ENCODE measurements around the gene DNASE1L1. TPM values are rescaled to one million over a fixed set of nuclear protein-coding genes. Genes with fewer than 3 reads are reported as not detected.

Gene DNASE1L1
- total RNA-seq, 1 donor from 2014 or later = 14.5 TPM

DNA sequence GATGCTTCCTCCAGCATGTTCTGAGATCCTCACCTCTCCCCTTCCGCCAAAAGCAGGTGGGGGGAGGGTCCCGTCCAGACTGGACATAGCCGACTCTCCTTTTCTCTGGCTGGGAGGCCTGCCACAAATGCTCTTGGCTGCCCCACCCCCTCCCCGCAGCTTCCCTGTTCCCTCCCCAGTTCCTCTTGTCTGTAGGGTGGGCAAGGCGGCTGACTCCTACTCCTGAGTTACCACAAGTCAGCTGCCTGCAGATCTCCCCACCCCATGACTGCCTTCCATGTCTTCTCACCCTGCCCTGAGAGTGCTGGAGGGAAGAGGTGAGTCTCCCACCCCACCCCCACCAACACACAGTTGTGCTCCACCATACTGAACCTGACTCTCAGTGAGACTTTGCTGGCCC is 22.3 kb upstream of the DNASE1L1 start:
- Mint-ChIP-seq H3K4me1 (ENCODE audit: low read depth) (peaks cover 27% of the 10 kb centered on the region), H3K4me3 (no peak overlapping the region), H3K36me3 (ENCODE audit: low read depth) (peaks cover 19% of the 10 kb centered on the region), H3K9me3 (no peaks in the 10 kb centered on the region), H3K27ac (peak overlapping the region; percentile 52), H3K27me3 (ENCODE audit: insufficient read depth) (no peaks in the 10 kb centered on the region)
- DNase-seq (ENCODE audit: low spot score) = no peak
- intact Hi-C loops (cut with micrococcal nuclease) = no loop called here

DNA sequence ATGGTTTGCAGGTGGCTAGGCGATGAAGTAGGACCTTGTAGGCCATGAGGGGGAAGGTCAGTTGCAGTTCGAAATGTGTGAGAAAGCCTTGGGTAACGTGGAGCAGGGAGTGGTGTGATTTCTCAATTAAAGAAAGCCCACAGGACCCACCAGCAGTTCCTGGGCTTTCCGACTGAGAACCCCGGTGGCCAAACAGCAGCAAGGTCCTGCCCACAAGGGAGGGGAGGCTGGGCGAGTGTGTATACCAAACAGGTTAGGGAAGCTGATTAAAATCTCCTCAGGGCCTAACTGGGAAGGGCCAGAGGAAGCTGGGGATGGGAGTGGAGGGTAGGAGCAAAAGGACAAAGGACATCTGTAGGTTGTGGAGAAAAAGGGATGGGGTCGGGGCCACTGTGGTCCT is 21.9 kb upstream of the DNASE1L1 start:
- Mint-ChIP-seq H3K4me3 (no peak overlapping the region), H3K27ac (no peak overlapping the region), H3K27me3 (ENCODE audit: insufficient read depth) (no peaks in the 10 kb centered on the region), H3K4me1 (ENCODE audit: low read depth) (peaks cover 23% of the 10 kb centered on the region), H3K36me3 (ENCODE audit: low read depth) (peaks cover 15% of the 10 kb centered on the region), H3K9me3 (no peaks in the 10 kb centered on the region)
- no peak for DNase-seq (ENCODE audit: low spot score)
- intact Hi-C loops (cut with micrococcal nuclease) = no loop called here

DNA sequence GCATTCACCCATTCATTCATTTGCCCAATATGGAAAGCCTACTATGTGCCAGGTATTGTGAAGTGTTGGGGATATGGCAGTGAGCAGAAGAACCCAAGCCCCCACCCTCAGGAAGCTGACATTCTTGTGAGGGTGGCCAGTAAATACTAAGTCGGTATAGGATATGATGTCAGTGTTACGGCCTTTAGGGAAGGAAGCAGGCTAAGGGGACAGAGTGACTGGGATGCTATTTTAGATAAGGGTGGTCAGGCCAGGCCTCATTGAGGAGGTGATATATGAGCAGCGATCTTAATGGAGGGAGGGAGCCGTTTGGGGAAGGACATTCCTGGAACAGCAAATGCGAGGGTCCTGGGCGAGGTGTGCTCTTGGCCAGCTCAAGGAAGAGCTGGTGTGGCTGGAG is 21.4 kb upstream of the DNASE1L1 start:
- Mint-ChIP-seq H3K27me3 (ENCODE audit: insufficient read depth) (no peaks in the 10 kb centered on the region), H3K27ac (peak overlapping the region; percentile 37), H3K4me3 (peak overlapping the region; percentile 49), H3K36me3 (ENCODE audit: low read depth) (peaks cover 11% of the 10 kb centered on the region), H3K4me1 (ENCODE audit: low read depth) (peaks cover 22% of the 10 kb centered on the region), H3K9me3 (no peaks in the 10 kb centered on the region)
- intact Hi-C loops (cut with micrococcal nuclease) = no loop called here
- no peak for DNase-seq (ENCODE audit: low spot score)

DNA sequence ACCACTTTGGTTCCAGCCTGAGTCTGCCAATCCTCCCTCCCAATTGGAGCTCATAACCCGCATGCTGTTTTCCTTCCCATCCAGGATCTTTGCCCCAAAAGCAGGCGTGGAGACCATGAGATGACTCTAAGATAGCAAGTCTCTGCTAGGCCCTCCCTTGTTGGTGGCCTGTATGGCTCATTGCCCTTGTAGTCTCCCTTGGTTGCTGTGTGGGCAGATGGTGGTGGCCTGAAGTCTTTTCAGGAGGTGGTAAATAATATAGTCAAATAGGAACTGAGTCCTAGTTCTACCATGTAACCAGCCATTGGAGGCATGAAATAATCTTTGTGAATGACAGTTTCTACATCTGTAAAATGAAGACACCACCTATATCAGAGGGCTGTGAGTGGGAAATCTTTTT is 20.7 kb upstream of the DNASE1L1 start:
- intact Hi-C loops (cut with micrococcal nuclease) = loop anchor here (2.0 kb wide), 1 partner anchor 87 kb away; the partner anchor contains the start of gene FAM3A
- peak overlapping the region; percentile 83 for H3K4me3 Mint-ChIP-seq
- H3K27ac Mint-ChIP-seq = peak overlapping the region; percentile 61
- H3K4me1 Mint-ChIP-seq (ENCODE audit: low read depth) = peaks cover 22% of the 10 kb centered on the region
- peaks cover 11% of the 10 kb centered on the region for H3K36me3 Mint-ChIP-seq (ENCODE audit: low read depth)
- no peaks in the 10 kb centered on the region for H3K9me3 Mint-ChIP-seq
- H3K27me3 Mint-ChIP-seq (ENCODE audit: insufficient read depth) = no peaks in the 10 kb centered on the region
- no peak for DNase-seq (ENCODE audit: low spot score)

DNA sequence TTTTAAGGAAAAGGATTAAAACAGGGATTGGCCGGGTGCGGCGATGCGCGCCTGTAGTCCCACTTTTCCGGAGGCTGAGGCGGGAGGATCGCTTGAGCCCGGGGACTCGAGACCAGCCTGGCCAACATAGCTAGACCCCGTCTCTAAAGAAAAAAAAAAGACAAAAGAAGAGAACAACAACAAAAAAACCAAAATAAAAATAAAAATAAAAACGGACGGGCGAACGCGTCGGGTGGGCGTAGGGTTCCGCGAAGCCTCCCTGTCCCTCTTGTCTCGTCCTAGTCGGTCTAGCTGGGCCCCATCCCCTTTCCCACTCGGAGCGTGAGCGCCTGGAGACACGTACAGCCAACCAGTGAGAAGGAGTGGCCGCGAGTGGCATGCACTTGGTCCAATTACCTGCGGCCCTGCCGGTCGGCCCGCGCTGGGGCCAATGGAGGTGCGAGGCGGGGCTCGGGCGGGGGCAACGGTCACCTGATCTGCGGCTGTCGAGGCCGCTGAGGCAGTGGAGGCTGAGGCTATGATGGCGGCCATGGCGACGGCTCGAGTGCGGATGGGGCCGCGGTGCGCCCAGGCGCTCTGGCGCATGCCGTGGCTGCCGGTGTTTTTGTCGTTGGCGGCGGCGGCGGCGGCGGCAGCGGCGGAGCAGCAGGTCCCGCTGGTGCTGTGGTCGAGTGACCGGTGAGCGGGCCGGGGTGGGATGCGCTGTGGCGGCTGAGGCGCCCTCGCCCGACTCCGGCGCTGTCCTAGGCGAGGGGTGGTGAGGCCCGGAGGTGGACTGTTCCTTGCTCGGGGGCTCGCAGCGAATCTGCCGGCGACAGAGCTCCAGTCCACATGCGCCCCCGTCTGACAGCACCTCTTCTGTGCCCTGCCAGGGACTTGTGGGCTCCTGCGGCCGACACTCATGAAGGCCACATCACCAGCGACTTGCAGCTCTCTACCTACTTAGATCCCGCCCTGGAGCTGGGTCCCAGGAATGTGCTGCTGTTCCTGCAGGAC is 19.4 kb upstream of the DNASE1L1 start, which contains the start of gene ATP6AP1:
Gene ATP6AP1 (plus strand): TSS at position 502 of the 996 bp plus-strand sequence. CDS start 16 bp downstream, at position 518.
- H3K9me3 Mint-ChIP-seq = no peaks in the 10 kb centered on the region
- intact Hi-C loops (cut with micrococcal nuclease) = loop anchor here (1.0 to 2.0 kb wide), 3 partner anchors 16 to 88 kb away; partner anchors contain the start of gene FAM3A

DNA sequence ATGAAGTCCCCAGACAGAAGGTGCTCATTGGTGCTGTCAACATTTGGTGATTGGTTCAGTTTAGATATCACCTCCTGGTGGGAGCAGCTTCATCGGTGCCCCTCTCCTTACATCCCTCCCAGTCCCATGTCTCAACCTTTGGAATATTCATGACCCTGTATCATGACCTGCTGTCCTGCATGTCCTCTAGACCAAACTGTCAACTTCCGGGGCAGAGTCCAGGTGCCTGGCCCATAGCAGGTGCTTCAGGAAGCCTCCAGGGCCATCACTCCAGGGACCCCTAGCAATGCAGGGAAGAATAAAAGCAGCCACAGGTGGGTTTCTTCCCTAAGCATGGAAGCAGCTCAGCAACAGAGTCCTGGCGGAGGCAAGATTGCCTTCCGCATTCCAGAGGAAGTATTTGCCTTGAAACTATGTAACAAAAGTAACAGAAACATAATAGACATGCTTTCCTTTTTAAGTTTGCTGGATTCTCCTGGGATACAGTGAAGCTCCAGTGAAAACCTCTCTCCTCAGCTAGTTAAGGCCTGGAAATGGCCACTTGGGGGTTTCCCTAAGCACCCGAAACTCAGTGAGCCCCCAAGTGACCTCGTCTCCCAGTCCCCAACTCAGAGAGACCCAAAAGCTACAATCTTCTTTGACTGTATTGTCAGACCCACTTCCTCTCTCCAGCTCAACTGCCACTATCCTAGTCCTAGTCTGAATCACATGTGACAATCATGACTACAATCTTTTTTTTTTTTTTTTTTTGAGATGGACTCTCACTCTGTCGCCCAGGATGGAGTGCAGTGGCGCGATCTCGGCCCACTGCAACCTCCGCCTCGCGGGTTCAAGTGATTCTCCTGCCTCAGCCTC is 18.1 kb upstream of the DNASE1L1 start:
- Mint-ChIP-seq H3K27ac (no peak overlapping the region), H3K36me3 (ENCODE audit: low read depth) (peaks cover 7% of the 10 kb centered on the region), H3K9me3 (no peaks in the 10 kb centered on the region), H3K27me3 (ENCODE audit: insufficient read depth) (no peaks in the 10 kb centered on the region), H3K4me3 (no peak overlapping the region), H3K4me1 (ENCODE audit: low read depth) (peaks cover 22% of the 10 kb centered on the region)
- DNase-seq (ENCODE audit: low spot score) = no peak
- intact Hi-C loops (cut with micrococcal nuclease) = no loop called here

More for the DNA sequence above, 19.4 kb upstream of the DNASE1L1 start, which contains the start of gene ATP6AP1:
- Mint-ChIP-seq H3K36me3 (ENCODE audit: low read depth) (peaks cover 12% of the 10 kb centered on the region), H3K4me1 (ENCODE audit: low read depth) (peaks cover 22% of the 10 kb centered on the region), H3K27me3 (ENCODE audit: insufficient read depth) (no peaks in the 10 kb centered on the region), H3K27ac (peak within 1 kb of the TSS; percentile 80), H3K4me3 (peak within 1 kb of the TSS; percentile 83)
- peak; percentile 88 for DNase-seq (ENCODE audit: low spot score)

DNA sequence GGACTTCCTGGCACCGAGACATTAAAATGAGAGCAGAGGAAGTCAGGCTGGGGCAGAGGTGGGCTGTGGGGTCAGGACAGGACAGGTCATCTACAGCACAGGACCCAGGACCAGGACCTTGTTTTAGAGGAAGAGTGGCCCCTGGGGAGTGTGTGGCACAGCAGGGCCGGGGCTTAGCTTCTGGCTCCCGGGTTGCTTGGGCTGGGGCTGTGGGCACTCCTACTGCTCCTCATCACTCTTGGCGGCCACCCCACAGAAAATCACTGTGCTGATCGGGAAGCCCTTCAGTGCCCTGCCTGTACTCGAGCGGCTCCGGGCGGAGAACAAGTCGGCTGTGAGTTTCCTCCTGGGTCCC is 11.3 kb upstream of the DNASE1L1 start:
- DNase-seq (ENCODE audit: low spot score) = no peak
- Mint-ChIP-seq H3K4me1 (ENCODE audit: low read depth) (no peaks in the 10 kb centered on the region), H3K9me3 (no peaks in the 10 kb centered on the region), H3K27me3 (ENCODE audit: insufficient read depth) (no peaks in the 10 kb centered on the region), H3K36me3 (ENCODE audit: low read depth) (peaks cover 5% of the 10 kb centered on the region), H3K27ac (no peak overlapping the region), H3K4me3 (no peak overlapping the region)
- intact Hi-C loops (cut with micrococcal nuclease) = no loop called here

DNA sequence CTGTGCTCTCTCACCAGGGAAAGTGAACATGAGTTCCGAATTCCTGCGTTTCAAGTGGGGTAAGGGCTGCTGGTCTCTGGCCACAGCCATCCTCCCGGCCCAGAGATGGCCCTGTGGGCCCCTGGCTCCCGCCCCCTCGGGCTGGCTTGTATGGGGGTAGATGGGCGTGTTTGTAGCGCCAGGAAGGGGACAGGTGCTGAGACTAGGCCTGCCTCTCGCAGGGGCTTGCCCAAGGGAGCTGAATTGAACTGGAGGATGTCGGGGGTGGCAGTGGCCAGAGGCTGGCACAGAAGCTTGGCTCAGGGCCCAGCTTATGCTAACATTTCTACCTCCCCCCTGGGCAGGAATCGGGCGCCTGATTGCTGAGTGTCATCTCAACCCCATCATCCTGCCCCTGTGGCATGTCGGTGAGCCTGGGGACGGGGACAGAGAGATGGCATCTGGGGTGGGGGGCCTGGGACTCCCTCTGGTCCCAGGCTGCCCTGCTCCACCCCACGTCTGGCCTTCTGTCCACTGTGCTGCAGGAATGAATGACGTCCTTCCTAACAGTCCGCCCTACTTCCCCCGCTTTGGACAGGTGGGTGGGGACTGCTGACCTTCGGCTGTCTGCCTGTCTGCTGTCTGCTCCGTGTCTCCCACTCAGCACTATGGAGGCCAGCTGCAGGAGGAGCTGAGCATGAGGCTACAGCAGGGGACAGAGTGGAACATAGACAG is 10.8 kb upstream of the DNASE1L1 start:
- H3K27me3 Mint-ChIP-seq (ENCODE audit: insufficient read depth) = no peaks in the 10 kb centered on the region
- intact Hi-C loops (cut with micrococcal nuclease) = no loop called here
- no peak overlapping the region for H3K27ac Mint-ChIP-seq
- no peak overlapping the region for H3K4me3 Mint-ChIP-seq
- H3K9me3 Mint-ChIP-seq = no peaks in the 10 kb centered on the region
- peaks cover 8% of the 10 kb centered on the region for H3K36me3 Mint-ChIP-seq (ENCODE audit: low read depth)
- no peaks in the 10 kb centered on the region for H3K4me1 Mint-ChIP-seq (ENCODE audit: low read depth)
- no peak for DNase-seq (ENCODE audit: low spot score)

DNA sequence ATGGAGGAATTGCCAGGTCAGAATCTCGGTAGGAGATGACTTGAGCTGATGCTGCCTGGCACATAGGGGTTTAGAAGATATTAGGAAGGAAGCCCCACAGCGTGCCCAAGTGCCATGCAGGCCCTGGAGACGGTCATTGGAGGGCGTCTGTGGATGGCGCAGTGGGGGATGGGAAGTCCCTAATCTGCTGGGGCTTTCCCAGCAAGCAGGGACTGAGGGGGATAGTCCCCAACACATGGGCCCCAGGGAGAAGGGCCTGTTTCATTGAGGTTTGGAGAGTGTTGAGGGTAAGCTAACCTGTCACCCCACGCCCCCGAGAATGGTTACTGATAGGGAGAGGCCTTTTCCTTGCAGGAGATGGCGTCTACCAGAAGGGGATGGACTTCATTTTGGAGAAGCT is 10.1 kb upstream of the DNASE1L1 start:
- H3K36me3 Mint-ChIP-seq (ENCODE audit: low read depth) = peaks cover 8% of the 10 kb centered on the region
- no peaks in the 10 kb centered on the region for H3K4me1 Mint-ChIP-seq (ENCODE audit: low read depth)
- DNase-seq (ENCODE audit: low spot score) = no peak
- H3K9me3 Mint-ChIP-seq = no peaks in the 10 kb centered on the region
- no peaks in the 10 kb centered on the region for H3K27me3 Mint-ChIP-seq (ENCODE audit: insufficient read depth)
- no peak overlapping the region for H3K4me3 Mint-ChIP-seq
- intact Hi-C loops (cut with micrococcal nuclease) = no loop called here
- no peak overlapping the region for H3K27ac Mint-ChIP-seq

DNA sequence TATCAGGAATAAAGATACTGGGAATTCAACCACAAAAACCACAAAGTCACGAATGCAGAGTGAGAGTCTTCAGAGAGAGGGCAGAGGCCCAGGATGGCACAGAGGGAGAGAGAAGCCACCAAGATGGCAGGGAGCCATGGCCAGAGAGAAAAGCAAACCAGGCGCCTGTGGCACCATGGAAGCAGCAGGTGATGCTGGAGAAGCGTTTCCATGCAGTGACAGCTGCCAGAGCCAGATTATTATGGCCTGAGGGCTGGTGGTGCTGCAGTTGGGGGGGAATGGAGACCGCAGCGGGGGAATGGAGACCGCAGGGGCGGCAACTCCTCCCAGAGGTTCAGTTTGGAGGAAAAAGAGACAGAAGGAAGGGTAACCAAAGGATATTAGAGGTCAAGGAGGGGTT is 8.1 kb upstream of the DNASE1L1 start:
- Mint-ChIP-seq H3K4me1 (ENCODE audit: low read depth) (peaks cover 5% of the 10 kb centered on the region), H3K27me3 (ENCODE audit: insufficient read depth) (no peaks in the 10 kb centered on the region), H3K36me3 (ENCODE audit: low read depth) (peaks cover 10% of the 10 kb centered on the region), H3K9me3 (no peaks in the 10 kb centered on the region), H3K4me3 (no peak overlapping the region), H3K27ac (no peak overlapping the region)
- intact Hi-C loops (cut with micrococcal nuclease) = no loop called here
- no peak for DNase-seq (ENCODE audit: low spot score)

DNA sequence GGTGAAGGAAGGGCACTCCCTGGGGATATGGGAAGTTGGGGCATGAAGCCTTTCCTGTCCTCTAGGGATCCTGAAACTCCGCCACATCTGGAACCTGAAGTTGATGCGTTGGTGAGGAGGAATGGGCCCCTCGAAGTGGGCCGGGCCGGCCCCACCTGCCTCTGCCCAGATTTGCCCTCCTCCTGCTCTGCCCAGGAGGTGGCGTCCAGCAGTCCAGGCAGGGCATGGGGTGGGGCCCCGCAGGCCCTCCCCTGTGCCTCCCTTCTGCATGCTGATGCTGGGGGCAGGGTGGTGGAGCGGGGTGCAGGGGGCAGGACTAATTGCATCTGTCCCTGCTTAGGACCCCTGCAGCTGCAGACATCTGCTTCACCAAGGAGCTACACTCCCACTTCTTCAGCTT is 4.1 kb upstream of the DNASE1L1 start:
- H3K27ac Mint-ChIP-seq = peak overlapping the region; percentile 86
- peaks cover 12% of the 10 kb centered on the region for H3K4me1 Mint-ChIP-seq (ENCODE audit: low read depth)
- DNase-seq (ENCODE audit: low spot score) = no peak
- no peaks in the 10 kb centered on the region for H3K27me3 Mint-ChIP-seq (ENCODE audit: insufficient read depth)
- H3K9me3 Mint-ChIP-seq = no peaks in the 10 kb centered on the region
- intact Hi-C loops (cut with micrococcal nuclease) = loop anchor here (5.0 kb wide), 2 partner anchors 64 to 316 kb away; partner anchors contain the start of genes LAGE3 and MECP2
- H3K36me3 Mint-ChIP-seq (ENCODE audit: low read depth) = peaks cover 10% of the 10 kb centered on the region
- H3K4me3 Mint-ChIP-seq = peak overlapping the region; percentile 83

DNA sequence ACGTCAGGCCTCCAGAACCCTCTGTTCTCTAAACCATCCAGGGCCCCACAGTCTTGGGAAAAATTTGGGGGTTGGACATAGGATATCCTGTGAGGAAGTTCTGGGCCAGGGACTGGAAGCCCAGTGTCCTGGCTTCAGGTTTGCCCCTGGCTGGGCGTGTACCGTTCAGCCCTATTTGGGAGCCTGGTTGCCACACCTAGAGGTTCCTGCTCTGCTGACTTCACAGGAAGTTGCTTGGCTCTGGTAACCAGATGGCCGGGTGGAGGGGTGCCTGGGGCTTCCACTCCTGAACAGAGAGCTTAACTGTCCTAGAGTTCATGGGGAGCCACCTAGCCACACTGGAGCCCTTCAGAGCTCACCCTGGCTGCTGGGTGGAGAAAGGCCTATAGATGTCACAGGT is 3.4 kb upstream of the DNASE1L1 start:
- Mint-ChIP-seq H3K9me3 (no peaks in the 10 kb centered on the region), H3K27ac (peak overlapping the region; percentile 86), H3K36me3 (ENCODE audit: low read depth) (peaks cover 10% of the 10 kb centered on the region), H3K27me3 (ENCODE audit: insufficient read depth) (no peaks in the 10 kb centered on the region), H3K4me3 (peak overlapping the region; percentile 83), H3K4me1 (ENCODE audit: low read depth) (peaks cover 12% of the 10 kb centered on the region)
- no peak for DNase-seq (ENCODE audit: low spot score)
- intact Hi-C loops (cut with micrococcal nuclease) = loop anchor here (1.0 to 5.0 kb wide), 4 partner anchors 16 to 315 kb away; partner anchors contain the start of genes ATP6AP1, LAGE3 and MECP2
